BJ (cell line): ENCODE results near the gene SPATA32. TPM values are rescaled to one million over a fixed set of nuclear protein-coding genes. Genes with fewer than 3 reads are reported as not detected.

Source experiments
- CTCF ChIA-PET: fragments of 350-600 bp; formaldehyde crosslinking; extraction: SDS; loops from one replicate; lab custom pipeline; 2021; ENCODE audit warnings: antibody characterized with exemption, inconsistent platforms; lab: Yijun Ruan, JAX
- POLR2A ChIA-PET: fragments of 300-600 bp; sonication (Branson Sonifier 250); formaldehyde crosslinking; extraction: SDS; loops from one replicate; lab custom pipeline; 2021; ENCODE audit warnings: antibody characterized with exemption; lab: Charles Lee
- DNase-seq: peaks from one replicate; pipeline ENCODE4 v3.0.0-alpha.2; 2011; ENCODE audit warnings: low read depth
- H3K27me3 ChIP-seq: 2 replicates; pipeline ENCODE4 v1.6.0; 2011; ENCODE audit warnings: low read length; ENCODE audit not compliant: control insufficient read depth, insufficient read depth
- H3K36me3 ChIP-seq: 2 replicates; pipeline ENCODE4 v1.5.1; 2011; ENCODE audit warnings: low read length; ENCODE audit not compliant: control insufficient read depth, insufficient read depth
- H3K4me3 ChIP-seq: 2 replicates; pipeline ENCODE4 v1.5.1; 2011; ENCODE audit warnings: low read depth, mild to moderate bottlenecking, control low read depth, low read length
- CTCF ChIP-seq: IDR thresholded peaks from 2 replicates; pipeline ENCODE4 v1.5.1; 2011; ENCODE audit warnings: low read depth, mild to moderate bottlenecking, control low read depth, inconsistent platforms, low read length, moderate library complexity; ENCODE audit not compliant: insufficient read depth
- polyA plus RNA-seq: library from polyadenylated mRNA; depleted of rRNA; stranded (reverse); fragments of >200 nt; gene quantifications from 2 replicates; pipeline ENCODE4 v1.2.3, GENCODE V29; 2011

The SPATA32 gene
- polyA plus RNA-seq, 1 experiment, result not detected

GRCh38 chr17:45223539-45224528 is 38.1 kb downstream of the SPATA32 start:
- no peak for DNase-seq
- TF ChIP-seq CTCF, result no peak
- Histone ChIP-seq H3K4me3 (no peak overlapping the region), H3K36me3 (no peaks in the 10 kb centered on the region), H3K27me3 (peaks cover 5% of the 10 kb centered on the region; the same call in 1 of the 2 replicates)
- ChIA-PET CTCF (interaction anchor here (2.0 to 6.8 kb wide), 4 partner anchors 7 to 163 kb away, joined by 10 to 85 read pairs (median 46); no protein-coding TSS in a partner anchor), POLR2A (no interaction called here)

- H3K4me3 ChIP-seq, result no peak overlapping the region
- TF ChIP-seq CTCF, result no peak
- H3K36me3 ChIP-seq, result no peaks in the 10 kb centered on the region
- ChIA-PET POLR2A (no interaction called here), CTCF (interaction anchor here (1.3 to 6.8 kb wide), 4 partner anchors 8 to 164 kb away, joined by 3 to 85 read pairs (median 46); no protein-coding TSS in a partner anchor)
- no peak for DNase-seq
- H3K27me3 ChIP-seq, result peaks cover 5% of the 10 kb centered on the region; the same call in 1 of the 2 replicates
Observed at GRCh38 chr17:45222996-45223538, 38.8 kb downstream of the SPATA32 start.

- Histone ChIP-seq H3K4me3 (peak overlapping the region; percentile 53), H3K36me3 (no peaks in the 10 kb centered on the region), H3K27me3 (peaks cover 5% of the 10 kb centered on the region; the same call in 1 of the 2 replicates)
- DNase-seq, result no peak
- TF ChIP-seq CTCF, result no peak
- CTCF ChIA-PET, result interaction anchor here (0.9 to 6.8 kb wide), 7 partner anchors 9 to 203 kb away, joined by 3 to 85 read pairs (median 14); partner anchors contain the start of gene ACBD4
- POLR2A ChIA-PET, result no interaction called here
Observed at GRCh38 chr17:45222289-45222995, 39.5 kb downstream of the SPATA32 start.

GRCh38 chr17:45222014-45222288 is 39.9 kb downstream of the SPATA32 start:
- Histone ChIP-seq H3K36me3 (no peaks in the 10 kb centered on the region), H3K4me3 (peak overlapping the region; percentile 53), H3K27me3 (peaks cover 5% of the 10 kb centered on the region; the same call in 1 of the 2 replicates)
- POLR2A ChIA-PET, result no interaction called here
- CTCF ChIA-PET, result interaction anchor here (0.9 to 6.8 kb wide), 8 partner anchors 9 to 204 kb away, joined by 3 to 85 read pairs (median 10); partner anchors contain the start of gene ACBD4
- DNase-seq, result no peak
- no peak for TF ChIP-seq CTCF
